ENCODE data around the gene NACC2. TPM values are rescaled to one million over a fixed set of nuclear protein-coding genes. Genes with fewer than 3 reads are reported as not detected.

The NACC2 gene
- total RNA-seq, 4 donors from 2014 or later = 45.6 to 55.7 (median 49.8) TPM

GRCh38 chr9:136058801-136059302 lies 36.2 kb downstream of the NACC2 start:
- no peak overlapping the region for H3K27ac ChIP-seq
- TF ChIP-seq CTCF (IDR thresholded peaks at IDR 0.05) = no peak
- no peak for TF ChIP-seq POLR2A (IDR thresholded peaks at IDR 0.05)
- TF ChIP-seq EP300 (IDR thresholded peaks at IDR 0.05) = no peak
- H3K27me3 ChIP-seq = no peaks in the 10 kb centered on the region
- DNase-seq (ENCODE audit: low spot score in 2 of 2) = no peak
- 88 to 89% methylated on average over 11 of the region's 12 CpGs for WGBS, 2 donors
- peaks cover 0 to 83% (median 22%) of the 10 kb centered on the region in 4 donors for H3K4me1 ChIP-seq
- no peak overlapping the region for H3K4me3 ChIP-seq
- H3K36me3 ChIP-seq = peaks cover 0 to 10% (median 0%) of the 10 kb centered on the region in 3 donors
- H3K9me3 ChIP-seq = no peaks in the 10 kb centered on the region

DNA sequence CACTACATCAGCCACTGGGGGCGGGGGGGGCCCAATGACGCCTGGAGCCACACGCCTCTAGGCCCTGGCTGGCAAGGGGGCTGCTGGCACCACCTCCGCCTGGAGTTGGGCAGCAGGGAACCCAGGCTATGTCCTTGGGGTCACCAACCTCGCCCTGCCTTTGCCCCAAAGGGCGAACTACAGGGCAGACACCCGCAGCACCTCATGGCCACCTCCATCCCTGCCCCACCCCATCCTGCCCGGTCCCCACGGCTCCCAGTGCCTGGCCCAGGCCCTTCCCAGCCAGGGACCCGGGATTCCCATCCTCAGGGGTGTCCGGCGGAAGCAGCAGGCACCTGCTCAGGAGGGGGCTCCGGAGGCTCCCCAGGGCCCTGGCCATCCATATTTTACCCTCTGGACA lies 37.0 kb downstream of the NACC2 start:
- TF ChIP-seq CTCF (IDR thresholded peaks at IDR 0.05) = no peak
- no peak for TF ChIP-seq EP300 (IDR thresholded peaks at IDR 0.05)
- no peak for TF ChIP-seq POLR2A (IDR thresholded peaks at IDR 0.05)
- no peak for DNase-seq (ENCODE audit: low spot score in 2 of 2)
- Histone ChIP-seq H3K9me3 (no peaks in the 10 kb centered on the region), H3K4me1 (peaks cover 0 to 90% (median 30%) of the 10 kb centered on the region in 4 donors), H3K27me3 (no peaks in the 10 kb centered on the region), H3K36me3 (peaks cover 0 to 10% (median 0%) of the 10 kb centered on the region in 3 donors), H3K4me3 (no peak overlapping the region), H3K27ac (no peak overlapping the region)
- 90 to 91% methylated on average over 5 to 13 of the region's 13 CpGs for WGBS, 2 donors

GRCh38 chr9:136057236-136058081 lies 37.6 kb downstream of the NACC2 start:
- WGBS, 2 donors = 76 to 80% methylated on average over 28 to 30 of the region's 30 CpGs
- Histone ChIP-seq H3K4me1 (peaks cover 0 to 95% (median 36%) of the 10 kb centered on the region in 4 donors), H3K9me3 (no peaks in the 10 kb centered on the region), H3K4me3 (no peak overlapping the region), H3K27me3 (no peaks in the 10 kb centered on the region), H3K27ac (no peak overlapping the region), H3K36me3 (peaks cover 0 to 3% (median 0%) of the 10 kb centered on the region in 3 donors)
- TF ChIP-seq EP300 (IDR thresholded peaks at IDR 0.05) (no peak), POLR2A (IDR thresholded peaks at IDR 0.05) (no peak), CTCF (IDR thresholded peaks at IDR 0.05) (no peak)
- DNase-seq (ENCODE audit: low spot score in 2 of 2) = no peak

- Histone ChIP-seq H3K9me3 (no peaks in the 10 kb centered on the region), H3K27me3 (no peaks in the 10 kb centered on the region), H3K4me3 (no peak overlapping the region), H3K36me3 (no peaks in the 10 kb centered on the region), H3K27ac (no peak overlapping the region), H3K4me1 (peaks cover 0 to 99% (median 43%) of the 10 kb centered on the region in 4 donors)
- no peak for DNase-seq (ENCODE audit: low spot score in 2 of 2)
- 78 to 84% methylated on average over 14 to 22 of the region's 25 CpGs for WGBS, 2 donors
- no peak for TF ChIP-seq CTCF (IDR thresholded peaks at IDR 0.05)
- TF ChIP-seq POLR2A (IDR thresholded peaks at IDR 0.05) = no peak
- no peak for TF ChIP-seq EP300 (IDR thresholded peaks at IDR 0.05)
These were observed 38.4 kb downstream of the NACC2 start for GRCh38 chr9:136056546-136057235.
